A549 (cell line): ENCODE results near the gene TNRC18. TPM values are rescaled to one million over a fixed set of nuclear protein-coding genes. Genes with fewer than 3 reads are reported as not detected.

ENCODE experiments used
- ATAC-seq, 2 experiments: fragments of 200-7000 bp in 1 of 2; fragments of >200 bp in 1 of 2; cut with Nextera tagmentation in 1 of 2; cut with Tn5 transposase in 1 of 2; 3 replicates each; pipeline versions ENCODE4 v1.8.0 to v1.9.1; 2018 to 2020; ENCODE audit warnings: mild to moderate bottlenecking in 1 of 2, moderate library complexity in 1 of 2
- CTCF ChIA-PET: fragments of 300-600 bp; sonication (Branson Sonifier 250); formaldehyde crosslinking; extraction: SDS; loops from one replicate; lab custom pipeline; 2021; ENCODE audit warnings: antibody characterized with exemption, inconsistent platforms; lab: Yijun Ruan, JAX
- POLR2A ChIA-PET: fragments of 350-600 bp; formaldehyde crosslinking; extraction: SDS; loops from one replicate; lab custom pipeline; 2021; ENCODE audit warnings: antibody characterized with exemption, inconsistent platforms; lab: Yijun Ruan, JAX
- DNase-seq, 2 experiments: peaks; one replicate each; pipeline versions ENCODE4 v3.0.0 to v3.0.0-alpha.2; 2011 to 2016; ENCODE audit warnings: low read depth in 1 of 2, low spot score in 1 of 2
- FAIRE-seq: peaks from 2 replicates; lab custom pipeline; 2011; peaks lifted over from hg19 to GRCh38; lab: Jason Lieb, UNC
- H3K27ac ChIP-seq, 2 experiments: fragments of >200 bp; sonication (Bioruptor Twin); formaldehyde crosslinking; 3 replicates each; pipeline ENCODE4 v1.5.1; 2016 to 2017
- H3K4me1 ChIP-seq: fragments of >200 bp; sonication (Bioruptor Twin); formaldehyde crosslinking; 3 replicates; pipeline ENCODE4 v1.6.1; 2016
- H3K4me2 ChIP-seq: fragments of >200 bp; sonication (Bioruptor Twin); formaldehyde crosslinking; 3 replicates; pipeline ENCODE4 v1.6.1; 2016
- H3K4me3 ChIP-seq: fragments of >200 bp; sonication (Bioruptor Twin); formaldehyde crosslinking; 3 replicates; pipeline ENCODE4 v1.5.1; 2016
- H3K9me3 ChIP-seq: fragments of >200 bp; sonication (Bioruptor Twin); formaldehyde crosslinking; 3 replicates; pipeline ENCODE4 v1.6.1; 2016
- BHLHE40 ChIP-seq: IDR thresholded peaks from 2 replicates; pipeline ENCODE4 v1.6.1; 2012; ENCODE audit warnings: low read depth, low read length, inconsistent platforms
- CBX8 ChIP-seq: fragments of 200-600 bp; sonication (generic); IDR thresholded peaks from 2 replicates; pipeline ENCODE4 v1.6.1; 2016
- CHD4 ChIP-seq: fragments of 200-600 bp; sonication (generic); IDR thresholded peaks from 2 replicates; pipeline ENCODE4 v1.6.1; 2016; ENCODE audit warnings: antibody characterized with exemption, mild to moderate bottlenecking, borderline replicate concordance
- CTCF ChIP-seq: fragments of >200 bp; sonication (Bioruptor Twin); formaldehyde crosslinking; IDR thresholded peaks from 3 replicates; pipeline ENCODE4 v1.5.1; 2016
- E2F6 ChIP-seq: IDR thresholded peaks from 2 replicates; pipeline ENCODE4 v1.6.1; 2012; ENCODE audit warnings: low read depth, borderline replicate concordance
- EHF ChIP-seq: fragments of 250-450 bp; sonication (Bioruptor Pico); IDR thresholded peaks from 2 replicates; pipeline ENCODE4 v1.5.0; 2020; ENCODE audit warnings: mild to moderate bottlenecking
- ELK1 ChIP-seq: fragments of 150-350 bp; IDR thresholded peaks from 2 replicates; pipeline ENCODE4 v1.6.1; 2014; ENCODE audit warnings: low read depth, mild to moderate bottlenecking, low read length
- FOSL2 ChIP-seq, 2 experiments: fragments of 450-650 bp in 1 of 2; fragments of >200 bp in 1 of 2; sonication (Bioruptor Twin) in 1 of 2; formaldehyde crosslinking; IDR thresholded peaks; 2 replicates each; pipeline versions ENCODE4 v1.5.0 to v1.6.1; 2016 to 2020; ENCODE audit warnings: mild to moderate bottlenecking in 1 of 2, moderate library complexity in 1 of 2
- FOXS1 ChIP-seq: fragments of 250-450 bp; sonication (Bioruptor Pico); IDR thresholded peaks from 2 replicates; pipeline ENCODE4 v1.5.0; 2020; ENCODE audit warnings: mild to moderate bottlenecking, moderate library complexity
- GATA3 ChIP-seq: IDR thresholded peaks from 2 replicates; pipeline ENCODE4 v1.6.1; 2012; ENCODE audit warnings: borderline replicate concordance
- HDAC2 ChIP-seq: fragments of 200-600 bp; sonication (generic); IDR thresholded peaks from 2 replicates; pipeline ENCODE4 v1.6.1; 2016
- HES2 ChIP-seq: fragments of >200 bp; sonication (Bioruptor Twin); formaldehyde crosslinking; IDR thresholded peaks from 2 replicates; pipeline ENCODE4 v1.6.1; 2016
- HMGXB4 ChIP-seq: fragments of 250-450 bp; sonication (Bioruptor Pico); IDR thresholded peaks from 2 replicates; pipeline ENCODE4 v1.5.0; 2021; ENCODE audit warnings: mild to moderate bottlenecking, moderate library complexity, borderline replicate concordance
- HOXB5 ChIP-seq: fragments of 250-450 bp; sonication (Bioruptor Pico); IDR thresholded peaks from 2 replicates; pipeline ENCODE4 v1.5.0; 2020; ENCODE audit warnings: mild to moderate bottlenecking, moderate library complexity
- JUN ChIP-seq, 2 experiments: fragments of >200 bp; sonication (Bioruptor Twin); formaldehyde crosslinking; IDR thresholded peaks; 2 replicates in 1 of 2; 3 replicates in 1 of 2; pipeline ENCODE4 v1.6.1; 2016 to 2017
- KDM1A ChIP-seq: fragments of 200-600 bp; sonication (generic); IDR thresholded peaks from 2 replicates; pipeline ENCODE4 v1.6.1; 2016; ENCODE audit warnings: low read depth, mild to moderate bottlenecking
- KDM5A ChIP-seq: fragments of 200-600 bp; sonication (generic); IDR thresholded peaks from 2 replicates; pipeline ENCODE4 v1.6.1; 2016; ENCODE audit warnings: antibody characterized with exemption, mild to moderate bottlenecking
- MAFK ChIP-seq: fragments of 450-650 bp; IDR thresholded peaks from 2 replicates; pipeline ENCODE4 v1.6.1; 2014; ENCODE audit not compliant: partially characterized antibody
- MYC ChIP-seq: IDR thresholded peaks from 2 replicates; pipeline ENCODE4 v1.6.1; 2012; ENCODE audit warnings: mild to moderate bottlenecking, inconsistent platforms, low read length, improper control_type of control experiment, borderline replicate concordance
- NPAS2 ChIP-seq: fragments of 250-450 bp; sonication (Bioruptor Pico); IDR thresholded peaks from 2 replicates; pipeline ENCODE4 v1.8.0; 2022; ENCODE audit warnings: mild to moderate bottlenecking, moderate library complexity, borderline replicate concordance
- PBX3 ChIP-seq: IDR thresholded peaks from 2 replicates; pipeline ENCODE4 v1.6.1; 2012
- POLR2AphosphoS2 ChIP-seq: conservative IDR thresholded peaks from 2 replicates; pipeline ENCODE4 v1.6.1; 2012; ENCODE audit warnings: low read length, improper control_type of control experiment, inconsistent platforms
- RCOR1 ChIP-seq: fragments of 150-350 bp; IDR thresholded peaks from 2 replicates; pipeline ENCODE4 v1.6.1; 2014; ENCODE audit warnings: antibody characterized with exemption, low read length, low read depth
- SMC3 ChIP-seq: fragments of >200 bp; sonication (Bioruptor Twin); formaldehyde crosslinking; IDR thresholded peaks from 3 replicates; pipeline ENCODE4 v1.6.1; 2018; ENCODE audit warnings: inconsistent platforms
- USF2 ChIP-seq: fragments of 450-650 bp; IDR thresholded peaks from 2 replicates; pipeline ENCODE4 v1.6.1; 2014; ENCODE audit warnings: antibody characterized with exemption
- ZFP36 ChIP-seq: fragments of 450-650 bp; IDR thresholded peaks from 2 replicates; pipeline ENCODE4 v1.6.1; 2014; ENCODE audit warnings: borderline replicate concordance; ENCODE audit not compliant: partially characterized antibody
- WGBS: methylation state at CpG from one replicate; pipeline ENCODE4 v1.1.6; 2017; ENCODE audit errors: missing lambda C conversion rate; 5-methylcytosine and 5-hydroxymethylcytosine counted together
- polyA plus RNA-seq, 4 experiments: library from polyadenylated mRNA; depleted of rRNA in 3 of 4; stranded (reverse); fragments of >200 nt; fragmentation: RNase III in 1 of 4; extraction: RNeasy Plus Mini Kit Qiagen cat#74134 plus additional on column Dnase treatment in 1 of 4; gene quantifications; 2 replicates in 3 of 4; 3 replicates in 1 of 4; pipeline ENCODE4 v1.2.3, GENCODE V29; 2011 to 2017

Gene TNRC18
- polyA plus RNA-seq, 2 of the 4 experiments (the other 2 are of a cell fraction): 15.5 to 39.9 TPM

GRCh38 chr7:5384618-5385017 lies 39.0 kb downstream of the TNRC18 start:
- POLR2A ChIA-PET: no interaction called here
- no peak for FAIRE-seq

GRCh38 chr7:5383314-5384098 lies 40.1 kb downstream of the TNRC18 start:
- TF ChIP-seq CTCF (no peak), GATA3 (no peak), HOXB5 (CRISPR knock-in tag) (no peak), EHF (CRISPR knock-in tag) (no peak), NPAS2 (CRISPR knock-in tag) (no peak), E2F6 (no peak), KDM5A (no peak), POLR2AphosphoS2 (no peak), BHLHE40 (no peak), HES2 (no peak), MAFK (no peak), SMC3 (no peak), CHD4 (no peak)
- ChIA-PET POLR2A (no interaction called here), CTCF (interaction anchor here (0.8 to 4.3 kb wide), 4 partner anchors 11 to 67 kb away, joined by 3 to 37 read pairs (median 4); no protein-coding TSS in a partner anchor)
- no peak for FAIRE-seq
- no peak overlapping the region for H3K27ac ChIP-seq
- H3K4me2 ChIP-seq: no peak overlapping the region
- no peak for ATAC-seq
- WGBS: 83% methylated on average over 16 of the region's 16 CpGs
- H3K9me3 ChIP-seq: no peaks in the 10 kb centered on the region
- no peak overlapping the region for H3K4me3 ChIP-seq
- DNase-seq: no peak
- peaks cover 6% of the 10 kb centered on the region; the same call in 1 of the 3 replicates for H3K4me1 ChIP-seq

More at GRCh38 chr7:5384618-5385017, 39.0 kb downstream of the TNRC18 start:
- Histone ChIP-seq H3K4me2 (no peak overlapping the region), H3K4me3 (no peak overlapping the region), H3K27ac (no peak overlapping the region), H3K9me3 (no peaks in the 10 kb centered on the region), H3K4me1 (peaks cover 6% of the 10 kb centered on the region; the same call in 1 of the 3 replicates)
- DNase-seq (no peak), ATAC-seq (no peak)
- CTCF ChIA-PET: interaction anchor here (0.8 to 4.3 kb wide), 5 partner anchors 10 to 32 kb away, joined by 3 to 37 read pairs (median 3); no protein-coding TSS in a partner anchor
- WGBS: 83% methylated on average over 6 of the region's 6 CpGs
- no peak for TF ChIP-seq FOSL2 (IDR thresholded peaks at IDR 0.05)
- TF ChIP-seq FOSL2 (CRISPR knock-in tag; IDR thresholded peaks at IDR 0.05): no peak
- no peak for TF ChIP-seq POLR2AphosphoS2
- TF ChIP-seq PBX3: no peak
- no peak for TF ChIP-seq SMC3
- no peak for TF ChIP-seq ELK1
- no peak for TF ChIP-seq RCOR1
- no peak for TF ChIP-seq HDAC2
- TF ChIP-seq KDM1A: no peak
- TF ChIP-seq USF2: no peak
- TF ChIP-seq HMGXB4 (CRISPR knock-in tag): no peak
- TF ChIP-seq JUN (IDR thresholded peaks at IDR 0.05): no peak
- no peak for TF ChIP-seq CBX8
- TF ChIP-seq FOXS1: no peak
- no peak for TF ChIP-seq MYC
- TF ChIP-seq ZFP36: no peak
